Parathyroid adenoma (tissue), 2 donors: ENCODE measurements around the gene ACSBG1.
"Not testable (repeated sequence)": the region's sequence is repeated elsewhere in the genome, so short reads cannot be mapped to it uniquely, and the experiment has no call there.

Experiments
- H2AFZ ChIP-seq: fragments of 300-600 bp; sonication (generic); one replicate; pipeline ENCODE4 v1.7.0; 2017; ENCODE audit warnings: antibody characterized with exemption, mild to moderate bottlenecking
- H3K27ac ChIP-seq: fragments of 300-600 bp; sonication (generic); one replicate; pipeline ENCODE4 v1.7.0; 2017
- H3K27me3 ChIP-seq: fragments of 300-600 bp; sonication (generic); one replicate; pipeline ENCODE4 v1.7.0; 2017; ENCODE audit warnings: low read length; ENCODE audit not compliant: control insufficient read depth, insufficient read depth
- H3K36me3 ChIP-seq: fragments of 300-600 bp; sonication (generic); one replicate; pipeline ENCODE4 v1.7.0; 2017; ENCODE audit warnings: low read length; ENCODE audit not compliant: control insufficient read depth, insufficient read depth
- H3K4me1 ChIP-seq: fragments of 300-600 bp; sonication (generic); one replicate; pipeline ENCODE4 v1.7.0; 2017; ENCODE audit warnings: control low read depth
- H3K4me2 ChIP-seq: fragments of 300-600 bp; sonication (generic); one replicate; pipeline ENCODE4 v1.7.0; 2017; ENCODE audit warnings: low read length
- H3K4me3 ChIP-seq: fragments of 300-600 bp; sonication (generic); one replicate; pipeline ENCODE4 v1.7.0; 2017; ENCODE audit warnings: low read depth, low read length
- H3K79me2 ChIP-seq: fragments of 300-600 bp; sonication (generic); one replicate; pipeline ENCODE4 v1.7.0; 2017; ENCODE audit warnings: control low read depth
- H3K9ac ChIP-seq: fragments of 300-600 bp; sonication (generic); one replicate; pipeline ENCODE4 v1.7.0; 2017; ENCODE audit warnings: mild to moderate bottlenecking
- H3K9me3 ChIP-seq: fragments of 300-600 bp; sonication (generic); one replicate; pipeline ENCODE4 v1.7.0; 2017; ENCODE audit warnings: low read length; ENCODE audit not compliant: control insufficient read depth
- TF ChIP-seq, protein P1 (sequence below): fragments of 300-600 bp; sonication (generic); IDR thresholded peaks from one replicate; pipeline ENCODE4 v1.7.0; 2017; ENCODE audit warnings: antibody characterized with exemption, mild to moderate bottlenecking
- donor health status: primary hyperparathyroidism.

Gene ACSBG1

DNA sequence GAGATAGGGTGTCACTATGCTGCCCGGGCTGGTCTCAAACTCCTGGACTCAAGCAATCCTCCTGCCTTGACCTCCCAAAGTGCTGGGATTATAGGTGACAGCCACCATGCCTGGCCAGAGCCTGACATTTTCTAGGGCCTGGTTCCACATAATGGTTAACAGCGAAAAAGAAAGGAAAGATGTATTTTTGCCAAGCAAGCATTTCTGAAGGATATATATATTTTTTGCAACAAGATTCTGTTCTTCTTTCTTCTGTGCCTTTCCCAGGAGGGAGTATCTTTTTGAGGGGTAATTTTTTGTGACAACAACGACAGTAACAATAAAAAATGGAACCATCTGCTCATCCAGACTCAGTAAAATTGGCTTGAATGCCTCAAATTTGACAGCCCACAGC lies 21.7 kb upstream of the ACSBG1 start:
- no peaks in the 10 kb centered on the region for H3K79me2 ChIP-seq
- no peaks in the 10 kb centered on the region for H3K36me3 ChIP-seq
- H2AFZ ChIP-seq = no peak overlapping the region
- H3K27me3 ChIP-seq = no peaks in the 10 kb centered on the region
- no peak overlapping the region for H3K27ac ChIP-seq
- TF ChIP-seq, protein P1, sequence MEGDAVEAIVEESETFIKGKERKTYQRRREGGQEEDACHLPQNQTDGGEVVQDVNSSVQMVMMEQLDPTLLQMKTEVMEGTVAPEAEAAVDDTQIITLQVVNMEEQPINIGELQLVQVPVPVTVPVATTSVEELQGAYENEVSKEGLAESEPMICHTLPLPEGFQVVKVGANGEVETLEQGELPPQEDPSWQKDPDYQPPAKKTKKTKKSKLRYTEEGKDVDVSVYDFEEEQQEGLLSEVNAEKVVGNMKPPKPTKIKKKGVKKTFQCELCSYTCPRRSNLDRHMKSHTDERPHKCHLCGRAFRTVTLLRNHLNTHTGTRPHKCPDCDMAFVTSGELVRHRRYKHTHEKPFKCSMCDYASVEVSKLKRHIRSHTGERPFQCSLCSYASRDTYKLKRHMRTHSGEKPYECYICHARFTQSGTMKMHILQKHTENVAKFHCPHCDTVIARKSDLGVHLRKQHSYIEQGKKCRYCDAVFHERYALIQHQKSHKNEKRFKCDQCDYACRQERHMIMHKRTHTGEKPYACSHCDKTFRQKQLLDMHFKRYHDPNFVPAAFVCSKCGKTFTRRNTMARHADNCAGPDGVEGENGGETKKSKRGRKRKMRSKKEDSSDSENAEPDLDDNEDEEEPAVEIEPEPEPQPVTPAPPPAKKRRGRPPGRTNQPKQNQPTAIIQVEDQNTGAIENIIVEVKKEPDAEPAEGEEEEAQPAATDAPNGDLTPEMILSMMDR = no peak
- H3K4me2 ChIP-seq = no peak overlapping the region
- H3K9me3 ChIP-seq = no peaks in the 10 kb centered on the region
- H3K4me3 ChIP-seq = no peak overlapping the region
- H3K4me1 ChIP-seq = no peaks in the 10 kb centered on the region
- H3K9ac ChIP-seq = no peak overlapping the region

GRCh38 chr15:78255421-78256043 lies 21.2 kb upstream of the ACSBG1 start:
- no peaks in the 10 kb centered on the region for H3K9me3 ChIP-seq
- TF ChIP-seq, protein P1 = no peak
- H3K4me1 ChIP-seq = no peaks in the 10 kb centered on the region
- H3K79me2 ChIP-seq = no peaks in the 10 kb centered on the region
- H3K4me3 ChIP-seq = no peak overlapping the region
- H3K27me3 ChIP-seq = no peaks in the 10 kb centered on the region
- no peak overlapping the region for H3K27ac ChIP-seq
- no peaks in the 10 kb centered on the region for H3K36me3 ChIP-seq
- no peak overlapping the region for H3K4me2 ChIP-seq
- H2AFZ ChIP-seq = no peak overlapping the region
- no peak overlapping the region for H3K9ac ChIP-seq

GRCh38 chr15:78251136-78251535 lies 16.8 kb upstream of the ACSBG1 start:
- Histone ChIP-seq H3K27me3 (no peaks in the 10 kb centered on the region), H3K27ac (no peak overlapping the region), H3K79me2 (no peaks in the 10 kb centered on the region), H3K4me1 (no peaks in the 10 kb centered on the region), H3K9ac (no peak overlapping the region), H3K9me3 (no peaks in the 10 kb centered on the region), H3K36me3 (no peaks in the 10 kb centered on the region), H3K4me2 (no peak overlapping the region), H3K4me3 (no peak overlapping the region), H2AFZ (no peak overlapping the region)
- TF ChIP-seq, protein P1 = no peak

GRCh38 chr15:78249131-78249530 lies 14.8 kb upstream of the ACSBG1 start:
- Histone ChIP-seq H3K4me3 (no peak overlapping the region), H3K27me3 (no peaks in the 10 kb centered on the region), H3K4me1 (no peaks in the 10 kb centered on the region), H3K79me2 (no peaks in the 10 kb centered on the region), H3K36me3 (no peaks in the 10 kb centered on the region), H3K9ac (no peak overlapping the region), H3K9me3 (no peaks in the 10 kb centered on the region), H3K27ac (no peak overlapping the region), H2AFZ (no peak overlapping the region), H3K4me2 (no peak overlapping the region)
- TF ChIP-seq, protein P1 = no peak

- no peak overlapping the region for H2AFZ ChIP-seq
- no peaks in the 10 kb centered on the region for H3K27me3 ChIP-seq
- H3K27ac ChIP-seq = no peak overlapping the region
- no peaks in the 10 kb centered on the region for H3K9me3 ChIP-seq
- no peak overlapping the region for H3K4me3 ChIP-seq
- TF ChIP-seq, protein P1 = no peak
- H3K9ac ChIP-seq = no peak overlapping the region
- no peak overlapping the region for H3K4me2 ChIP-seq
- H3K36me3 ChIP-seq = no peaks in the 10 kb centered on the region
- no peaks in the 10 kb centered on the region for H3K79me2 ChIP-seq
- H3K4me1 ChIP-seq = no peaks in the 10 kb centered on the region
Measured at GRCh38 chr15:78247911-78248310, 13.5 kb upstream of the ACSBG1 start.

DNA sequence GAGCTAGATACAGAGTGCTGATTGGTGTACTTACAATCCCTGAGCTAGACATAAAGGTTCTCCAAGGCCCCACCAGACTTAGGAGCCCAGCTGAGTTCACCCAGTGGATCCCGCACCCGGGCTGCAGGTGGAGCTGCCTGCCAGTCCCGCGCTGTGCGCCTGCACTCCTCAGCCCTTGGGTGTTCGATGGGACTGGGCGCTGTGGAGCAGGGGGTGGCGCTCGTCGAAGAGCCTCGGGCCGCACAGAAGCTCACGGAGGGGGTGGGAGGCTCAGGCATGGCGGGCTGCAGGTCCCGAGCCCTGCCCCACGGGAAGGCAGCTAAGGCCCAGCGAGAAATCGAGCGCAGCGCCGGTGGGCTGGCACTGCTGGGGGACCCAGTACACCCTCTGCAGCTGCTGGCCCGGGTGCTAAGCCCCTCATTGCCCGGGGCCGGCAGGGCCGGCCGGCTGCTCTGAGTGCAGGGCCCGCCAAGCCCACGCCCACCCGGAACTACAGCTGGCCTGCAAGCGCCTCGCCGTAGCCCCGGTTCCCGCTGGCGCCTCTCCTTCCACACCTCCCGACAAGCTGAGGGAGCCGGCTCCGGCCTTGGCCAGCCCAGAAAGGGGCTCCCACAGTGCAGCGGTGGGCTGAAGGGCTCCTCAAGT lies 11.7 kb upstream of the ACSBG1 start:
- not testable (repeated sequence) for H3K4me3 ChIP-seq, H2AFZ ChIP-seq, H3K9ac ChIP-seq, H3K9me3 ChIP-seq, H3K4me2 ChIP-seq, H3K36me3 ChIP-seq, H3K79me2 ChIP-seq, H3K27ac ChIP-seq, H3K27me3 ChIP-seq, H3K4me1 ChIP-seq

DNA sequence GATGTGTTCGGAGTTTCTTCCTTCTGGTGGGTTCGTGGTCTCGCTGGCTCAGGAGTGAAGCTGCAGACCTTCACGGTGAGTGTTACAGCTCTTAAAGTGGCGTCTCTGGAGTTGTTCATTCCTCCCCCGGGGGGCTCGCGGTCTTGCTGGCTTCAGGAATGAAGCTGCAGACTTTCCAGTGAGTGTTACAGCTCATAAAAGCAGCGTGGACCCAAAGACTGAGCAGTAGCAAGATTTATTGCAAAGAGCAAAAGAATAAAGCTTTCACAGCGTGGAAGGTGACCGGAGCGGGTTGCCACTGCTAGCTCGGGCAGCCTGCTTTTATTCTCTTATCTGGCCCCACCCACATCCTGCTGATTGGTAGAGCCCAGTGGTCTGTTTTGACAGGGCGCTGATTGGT lies 11.0 kb upstream of the ACSBG1 start:
- H3K4me2 ChIP-seq, H3K27ac ChIP-seq, H3K4me3 ChIP-seq, H3K9me3 ChIP-seq, H3K36me3 ChIP-seq, H2AFZ ChIP-seq, H3K79me2 ChIP-seq, H3K4me1 ChIP-seq, H3K27me3 ChIP-seq, H3K9ac ChIP-seq: not testable (repeated sequence)
